GM23338 (cell line): ENCODE measurements around the gene GLTP.

ENCODE experiments used
- CREB1 ChIP-seq: fragments of 250-450 bp; sonication (Bioruptor Pico); IDR thresholded peaks from 2 replicates; pipeline ENCODE4 v1.5.0; 2020; ENCODE audit warnings: low read depth, mild to moderate bottlenecking, moderate library complexity
- EZH2 ChIP-seq: fragments of 200-600 bp; sonication (generic); IDR thresholded peaks from one replicate; pipeline ENCODE4 v1.8.0; 2017; ENCODE audit warnings: antibody characterized with exemption, mild to moderate bottlenecking, low read depth; ENCODE audit not compliant: unreplicated experiment
- EZH2phosphoT487 ChIP-seq: fragments of 200-600 bp; sonication (generic); IDR thresholded peaks from one replicate; pipeline ENCODE4 v1.8.1; 2018; ENCODE audit warnings: antibody characterized with exemption; ENCODE audit not compliant: unreplicated experiment
- JUNB ChIP-seq: IDR thresholded peaks from one replicate; pipeline ENCODE4 v1.6.1; 2016; ENCODE audit warnings: antibody characterized with exemption; ENCODE audit not compliant: unreplicated experiment
- POLR2AphosphoS5 ChIP-seq: IDR thresholded peaks from 2 replicates; pipeline ENCODE4 v1.6.1; 2016; ENCODE audit warnings: antibody characterized with exemption, low read depth
- STAT1 ChIP-seq: IDR thresholded peaks from one replicate; pipeline ENCODE4 v1.6.1; 2016; ENCODE audit warnings: antibody characterized with exemption; ENCODE audit not compliant: unreplicated experiment
- ZNF114 ChIP-seq: fragments of 250-450 bp; sonication (Bioruptor Pico); IDR thresholded peaks from 2 replicates; pipeline ENCODE4 v1.5.0; 2020; ENCODE audit warnings: mild to moderate bottlenecking, moderate library complexity
- ZNF331 ChIP-seq: fragments of 250-450 bp; sonication (Bioruptor Pico); IDR thresholded peaks from 2 replicates; pipeline ENCODE4 v1.5.0; 2020; ENCODE audit warnings: low read depth, mild to moderate bottlenecking, moderate library complexity
- TF ChIP-seq, protein P1 (sequence below), 2 experiments: fragments of 200-600 bp in 1 of 2; sonication (generic) in 1 of 2; conservative IDR thresholded peaks; 2 replicates each; pipeline versions ENCODE4 v1.5.1 to v1.6.1; 2016 to 2017; ENCODE audit warnings: antibody characterized with exemption in 2 of 2, low read depth in 2 of 2, mild to moderate bottlenecking in 2 of 2, moderate library complexity in 1 of 2
- TF ChIP-seq, protein P2 (sequence below): IDR thresholded peaks from one replicate; pipeline ENCODE4 v1.6.1; 2018; ENCODE audit warnings: antibody characterized with exemption; ENCODE audit not compliant: unreplicated experiment
- TF ChIP-seq, protein P3 (sequence below): IDR thresholded peaks from 2 replicates; pipeline ENCODE4 v1.6.1; 2016; ENCODE audit warnings: antibody characterized with exemption

DNA sequence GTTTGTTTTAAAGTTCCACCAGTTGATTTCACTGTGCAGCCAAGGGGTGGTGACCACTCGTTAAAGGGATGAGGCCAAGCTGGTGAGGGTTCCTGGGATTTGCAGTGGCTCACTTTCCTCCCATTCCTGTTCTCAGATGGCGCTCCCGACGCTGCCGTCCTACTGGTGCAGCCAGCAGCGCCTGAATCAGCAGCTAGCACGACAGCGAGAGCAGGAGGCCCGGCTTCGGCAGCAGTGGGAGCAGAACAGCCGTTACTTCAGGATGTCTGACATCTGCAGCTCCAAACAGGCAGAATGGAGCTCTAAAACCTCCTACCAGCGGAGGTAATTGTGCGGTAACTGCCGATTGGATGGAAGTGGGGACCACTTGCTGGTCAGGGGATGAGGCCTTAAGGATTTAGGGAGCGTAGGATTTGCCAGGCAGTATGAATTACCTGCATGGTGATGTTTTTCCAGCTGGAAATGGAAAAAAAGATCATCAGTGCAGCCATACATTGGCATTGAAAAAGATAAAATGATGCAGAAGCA lies 22.6 kb upstream of the GLTP start:
- TF ChIP-seq, protein P1, sequence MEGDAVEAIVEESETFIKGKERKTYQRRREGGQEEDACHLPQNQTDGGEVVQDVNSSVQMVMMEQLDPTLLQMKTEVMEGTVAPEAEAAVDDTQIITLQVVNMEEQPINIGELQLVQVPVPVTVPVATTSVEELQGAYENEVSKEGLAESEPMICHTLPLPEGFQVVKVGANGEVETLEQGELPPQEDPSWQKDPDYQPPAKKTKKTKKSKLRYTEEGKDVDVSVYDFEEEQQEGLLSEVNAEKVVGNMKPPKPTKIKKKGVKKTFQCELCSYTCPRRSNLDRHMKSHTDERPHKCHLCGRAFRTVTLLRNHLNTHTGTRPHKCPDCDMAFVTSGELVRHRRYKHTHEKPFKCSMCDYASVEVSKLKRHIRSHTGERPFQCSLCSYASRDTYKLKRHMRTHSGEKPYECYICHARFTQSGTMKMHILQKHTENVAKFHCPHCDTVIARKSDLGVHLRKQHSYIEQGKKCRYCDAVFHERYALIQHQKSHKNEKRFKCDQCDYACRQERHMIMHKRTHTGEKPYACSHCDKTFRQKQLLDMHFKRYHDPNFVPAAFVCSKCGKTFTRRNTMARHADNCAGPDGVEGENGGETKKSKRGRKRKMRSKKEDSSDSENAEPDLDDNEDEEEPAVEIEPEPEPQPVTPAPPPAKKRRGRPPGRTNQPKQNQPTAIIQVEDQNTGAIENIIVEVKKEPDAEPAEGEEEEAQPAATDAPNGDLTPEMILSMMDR (conservative IDR thresholded peaks at IDR 0.05; ENCODE audit: low read depth in 2 of 2): no peak
- TF ChIP-seq EZH2 (no peak), EZH2phosphoT487 (no peak), POLR2AphosphoS5 (no peak), ZNF114 (no peak), CREB1 (CRISPR knock-in tag) (no peak), STAT1 (no peak), JUNB (no peak), ZNF331 (CRISPR knock-in tag) (no peak)
- TF ChIP-seq, protein P2, sequence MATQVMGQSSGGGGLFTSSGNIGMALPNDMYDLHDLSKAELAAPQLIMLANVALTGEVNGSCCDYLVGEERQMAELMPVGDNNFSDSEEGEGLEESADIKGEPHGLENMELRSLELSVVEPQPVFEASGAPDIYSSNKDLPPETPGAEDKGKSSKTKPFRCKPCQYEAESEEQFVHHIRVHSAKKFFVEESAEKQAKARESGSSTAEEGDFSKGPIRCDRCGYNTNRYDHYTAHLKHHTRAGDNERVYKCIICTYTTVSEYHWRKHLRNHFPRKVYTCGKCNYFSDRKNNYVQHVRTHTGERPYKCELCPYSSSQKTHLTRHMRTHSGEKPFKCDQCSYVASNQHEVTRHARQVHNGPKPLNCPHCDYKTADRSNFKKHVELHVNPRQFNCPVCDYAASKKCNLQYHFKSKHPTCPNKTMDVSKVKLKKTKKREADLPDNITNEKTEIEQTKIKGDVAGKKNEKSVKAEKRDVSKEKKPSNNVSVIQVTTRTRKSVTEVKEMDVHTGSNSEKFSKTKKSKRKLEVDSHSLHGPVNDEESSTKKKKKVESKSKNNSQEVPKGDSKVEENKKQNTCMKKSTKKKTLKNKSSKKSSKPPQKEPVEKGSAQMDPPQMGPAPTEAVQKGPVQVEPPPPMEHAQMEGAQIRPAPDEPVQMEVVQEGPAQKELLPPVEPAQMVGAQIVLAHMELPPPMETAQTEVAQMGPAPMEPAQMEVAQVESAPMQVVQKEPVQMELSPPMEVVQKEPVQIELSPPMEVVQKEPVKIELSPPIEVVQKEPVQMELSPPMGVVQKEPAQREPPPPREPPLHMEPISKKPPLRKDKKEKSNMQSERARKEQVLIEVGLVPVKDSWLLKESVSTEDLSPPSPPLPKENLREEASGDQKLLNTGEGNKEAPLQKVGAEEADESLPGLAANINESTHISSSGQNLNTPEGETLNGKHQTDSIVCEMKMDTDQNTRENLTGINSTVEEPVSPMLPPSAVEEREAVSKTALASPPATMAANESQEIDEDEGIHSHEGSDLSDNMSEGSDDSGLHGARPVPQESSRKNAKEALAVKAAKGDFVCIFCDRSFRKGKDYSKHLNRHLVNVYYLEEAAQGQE: no peak
- TF ChIP-seq, protein P3, sequence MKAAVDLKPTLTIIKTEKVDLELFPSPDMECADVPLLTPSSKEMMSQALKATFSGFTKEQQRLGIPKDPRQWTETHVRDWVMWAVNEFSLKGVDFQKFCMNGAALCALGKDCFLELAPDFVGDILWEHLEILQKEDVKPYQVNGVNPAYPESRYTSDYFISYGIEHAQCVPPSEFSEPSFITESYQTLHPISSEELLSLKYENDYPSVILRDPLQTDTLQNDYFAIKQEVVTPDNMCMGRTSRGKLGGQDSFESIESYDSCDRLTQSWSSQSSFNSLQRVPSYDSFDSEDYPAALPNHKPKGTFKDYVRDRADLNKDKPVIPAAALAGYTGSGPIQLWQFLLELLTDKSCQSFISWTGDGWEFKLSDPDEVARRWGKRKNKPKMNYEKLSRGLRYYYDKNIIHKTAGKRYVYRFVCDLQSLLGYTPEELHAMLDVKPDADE: no peak
